Nasal cavity respiratory epithelium epithelial cell of viscerocranial mucosa (primary cell): ENCODE data around the gene KIF14. TPM values are rescaled to one million over a fixed set of nuclear protein-coding genes. Genes with fewer than 3 reads are reported as not detected.

Experiments
- total RNA-seq: library from RNA; depleted of rRNA; stranded (reverse); fragments of >200 nt; gene quantifications from 2 replicates; pipeline ENCODE4 v1.2.3, GENCODE V29; 2014

KIF14 gene, protein sequence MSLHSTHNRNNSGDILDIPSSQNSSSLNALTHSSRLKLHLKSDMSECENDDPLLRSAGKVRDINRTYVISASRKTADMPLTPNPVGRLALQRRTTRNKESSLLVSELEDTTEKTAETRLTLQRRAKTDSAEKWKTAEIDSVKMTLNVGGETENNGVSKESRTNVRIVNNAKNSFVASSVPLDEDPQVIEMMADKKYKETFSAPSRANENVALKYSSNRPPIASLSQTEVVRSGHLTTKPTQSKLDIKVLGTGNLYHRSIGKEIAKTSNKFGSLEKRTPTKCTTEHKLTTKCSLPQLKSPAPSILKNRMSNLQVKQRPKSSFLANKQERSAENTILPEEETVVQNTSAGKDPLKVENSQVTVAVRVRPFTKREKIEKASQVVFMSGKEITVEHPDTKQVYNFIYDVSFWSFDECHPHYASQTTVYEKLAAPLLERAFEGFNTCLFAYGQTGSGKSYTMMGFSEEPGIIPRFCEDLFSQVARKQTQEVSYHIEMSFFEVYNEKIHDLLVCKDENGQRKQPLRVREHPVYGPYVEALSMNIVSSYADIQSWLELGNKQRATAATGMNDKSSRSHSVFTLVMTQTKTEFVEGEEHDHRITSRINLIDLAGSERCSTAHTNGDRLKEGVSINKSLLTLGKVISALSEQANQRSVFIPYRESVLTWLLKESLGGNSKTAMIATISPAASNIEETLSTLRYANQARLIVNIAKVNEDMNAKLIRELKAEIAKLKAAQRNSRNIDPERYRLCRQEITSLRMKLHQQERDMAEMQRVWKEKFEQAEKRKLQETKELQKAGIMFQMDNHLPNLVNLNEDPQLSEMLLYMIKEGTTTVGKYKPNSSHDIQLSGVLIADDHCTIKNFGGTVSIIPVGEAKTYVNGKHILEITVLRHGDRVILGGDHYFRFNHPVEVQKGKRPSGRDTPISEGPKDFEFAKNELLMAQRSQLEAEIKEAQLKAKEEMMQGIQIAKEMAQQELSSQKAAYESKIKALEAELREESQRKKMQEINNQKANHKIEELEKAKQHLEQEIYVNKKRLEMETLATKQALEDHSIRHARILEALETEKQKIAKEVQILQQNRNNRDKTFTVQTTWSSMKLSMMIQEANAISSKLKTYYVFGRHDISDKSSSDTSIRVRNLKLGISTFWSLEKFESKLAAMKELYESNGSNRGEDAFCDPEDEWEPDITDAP (N-terminal part only)
- 0.43 and 1.0 TPM in 2 replicates for total RNA-seq

DNA sequence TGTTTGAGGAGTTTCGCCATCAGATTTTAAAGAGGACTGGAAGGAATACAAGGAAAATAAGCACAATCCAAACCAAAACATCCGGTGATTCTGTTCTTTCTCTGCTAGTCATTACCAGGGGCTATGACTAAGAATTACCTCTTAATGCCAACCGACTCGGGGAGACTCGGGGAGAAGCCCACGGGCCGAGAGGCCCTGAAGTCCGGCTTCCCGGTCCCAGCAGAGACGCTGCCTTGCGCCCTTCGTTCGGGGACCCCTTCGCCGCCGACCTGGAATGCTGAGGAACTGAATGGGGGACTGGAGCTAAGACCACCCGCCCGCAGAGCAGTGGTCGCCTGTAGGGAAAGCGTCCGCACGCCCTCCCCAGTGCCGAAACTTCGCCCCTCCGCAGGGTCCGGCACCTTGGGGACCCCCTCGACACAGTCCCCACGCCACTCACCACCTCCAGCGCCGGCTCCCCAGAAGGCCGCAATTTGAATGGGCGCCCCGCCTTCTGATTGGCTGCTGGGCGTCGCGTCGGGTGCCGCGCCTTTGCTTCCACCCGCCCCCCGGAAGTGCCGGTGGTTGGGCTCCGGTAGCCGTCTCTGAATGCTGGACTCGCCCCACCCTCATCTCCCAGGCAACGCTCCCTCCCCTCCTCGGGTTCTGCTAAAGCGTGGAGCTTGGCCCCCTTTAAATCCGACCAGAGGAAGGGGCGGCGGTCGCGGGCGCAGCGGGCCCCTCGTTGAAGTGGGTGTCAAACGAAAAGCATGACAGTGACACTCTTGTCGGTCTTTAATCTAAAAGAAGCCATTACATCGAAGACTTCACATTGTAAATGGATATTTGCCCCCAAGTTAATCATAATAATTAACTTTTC lies at the start of gene KIF14:
Gene KIF14 (minus strand): TSS at position 479 of the 859 bp plus-strand sequence. CDS start 2,028 bp downstream, outside the sequence.

DNA sequence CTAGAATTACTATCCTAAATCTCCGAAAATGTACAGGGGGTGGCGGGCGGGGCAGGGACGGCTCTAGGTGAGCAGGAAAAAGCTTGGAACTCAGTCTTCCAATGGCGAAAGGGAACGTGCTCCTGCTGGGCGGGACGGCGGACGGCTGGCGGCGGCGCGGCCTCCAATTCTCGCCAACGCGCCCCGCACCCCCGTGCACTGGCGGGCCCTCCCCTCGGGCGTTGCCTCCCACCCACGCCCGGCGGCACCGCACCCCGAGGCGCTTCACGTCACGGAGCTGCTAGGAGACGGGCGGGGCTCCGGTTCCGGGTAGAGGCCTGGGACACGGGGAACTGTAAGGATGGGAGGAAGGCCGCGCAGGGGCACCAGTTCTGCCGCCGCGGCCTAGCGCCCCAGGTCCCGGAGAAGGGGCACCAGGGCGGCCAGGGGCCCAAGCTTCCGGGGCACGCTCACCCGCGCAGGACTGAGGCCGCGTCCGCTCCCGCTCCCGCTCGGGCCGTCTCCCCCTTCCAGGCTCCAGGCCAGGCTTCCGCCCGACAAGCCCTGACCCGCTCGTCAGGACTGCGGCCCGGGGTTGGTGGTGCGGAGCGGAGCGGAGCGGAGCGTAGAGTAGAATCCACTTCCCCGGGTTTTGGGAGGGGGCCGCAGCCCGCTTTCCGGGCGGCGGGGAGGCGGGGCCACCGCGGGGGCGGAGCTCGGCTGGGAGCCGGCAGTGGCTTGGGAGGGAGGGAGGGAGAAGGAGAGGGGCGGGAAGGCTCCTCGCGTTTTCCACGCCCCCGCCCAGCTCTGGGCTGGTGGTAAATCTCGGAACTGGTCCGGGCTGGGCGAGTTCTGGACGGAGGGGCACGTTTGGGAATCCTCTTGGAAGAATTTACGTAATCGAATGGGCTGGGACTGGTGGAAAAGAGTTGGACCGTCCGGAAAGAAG lies 49.0 kb upstream of the KIF14 start, which contains the start of gene DDX59:
Gene DDX59 (minus strand): TSS at position 594 of the 928 bp plus-strand sequence. CDS start 3,167 bp downstream, outside the sequence.

Other genes with a start within 250 kb of the KIF14 start
- 39.0 and 41.9 TPM in 2 replicates for gene ZNF281, start 210.7 kb downstream of the KIF14 start, total RNA-seq
- gene DDX59, start 49.2 kb upstream of the KIF14 start, total RNA-seq: 13.1 and 18.8 TPM in 2 replicates
- gene CAMSAP2, start 118.1 kb upstream of the KIF14 start, total RNA-seq: 115 and 129 TPM in 2 replicates